ENCODE data around the gene IGSF22. TPM values are rescaled to one million over a fixed set of nuclear protein-coding genes. Genes with fewer than 3 reads are reported as not detected.

IGSF22 gene
- total RNA-seq, 4 donors from 2014 or later: 0.17 to 0.23 TPM; not detected in 2

GRCh38 chr11:18768472-18768901, 42.5 kb upstream of the IGSF22 start:
- peaks cover 0 to 25% (median 0%) of the 10 kb centered on the region in 4 donors for H3K27me3 ChIP-seq
- H3K4me3 ChIP-seq: no peak overlapping the region
- TF ChIP-seq CTCF (IDR thresholded peaks at IDR 0.05) (no peak), EP300 (IDR thresholded peaks at IDR 0.05) (no peak), POLR2A (IDR thresholded peaks at IDR 0.05; ENCODE audit: low read depth) (no peak), POLR2AphosphoS5 (IDR thresholded peaks at IDR 0.05) (no peak)
- no peaks in the 10 kb centered on the region for H3K9me3 ChIP-seq
- intact Hi-C loops (cut with DNase I): no loop called here
- no peak overlapping the region for H3K27ac ChIP-seq (replicated peaks in 1 of 4)
- H3K4me1 ChIP-seq: no peaks in the 10 kb centered on the region
- H3K36me3 ChIP-seq: no peaks in the 10 kb centered on the region
- 61% methylated on average over 4 of the region's 4 CpGs for WGBS
- no peak for DNase-seq (ENCODE audit: extremely low spot score)

GRCh38 chr11:18766015-18766414, 40.0 kb upstream of the IGSF22 start:
- Histone ChIP-seq H3K4me3 (no peak overlapping the region), H3K27ac (replicated peaks in 1 of 4) (no peak overlapping the region), H3K36me3 (no peaks in the 10 kb centered on the region), H3K4me1 (no peaks in the 10 kb centered on the region), H3K9me3 (no peaks in the 10 kb centered on the region), H3K27me3 (peaks cover 0 to under 1% (median 0%) of the 10 kb centered on the region in 4 donors)
- no peak for DNase-seq (ENCODE audit: extremely low spot score)
- TF ChIP-seq POLR2AphosphoS5 (IDR thresholded peaks at IDR 0.05): no peak
- no peak for TF ChIP-seq POLR2A (IDR thresholded peaks at IDR 0.05; ENCODE audit: low read depth)
- no peak for TF ChIP-seq CTCF (IDR thresholded peaks at IDR 0.05)
- WGBS: 94% methylated on average over 2 of the region's 2 CpGs
- intact Hi-C loops (cut with DNase I): no loop called here

- no peak for DNase-seq (ENCODE audit: extremely low spot score)
- Histone ChIP-seq H3K36me3 (no peaks in the 10 kb centered on the region), H3K9me3 (no peaks in the 10 kb centered on the region), H3K4me1 (no peaks in the 10 kb centered on the region), H3K4me3 (no peak overlapping the region), H3K27me3 (no peaks in the 10 kb centered on the region), H3K27ac (replicated peaks in 1 of 4) (no peak overlapping the region)
- TF ChIP-seq EP300 (IDR thresholded peaks at IDR 0.05) (no peak), POLR2A (IDR thresholded peaks at IDR 0.05; ENCODE audit: low read depth) (no peak), CTCF (IDR thresholded peaks at IDR 0.05) (no peak), POLR2AphosphoS5 (IDR thresholded peaks at IDR 0.05) (no peak)
- 71% methylated on average over 6 of the region's 6 CpGs for WGBS
- intact Hi-C loops (cut with DNase I): no loop called here
These were observed 39.6 kb upstream of the IGSF22 start for GRCh38 chr11:18765554-18765953.

- intact Hi-C loops (cut with DNase I): no loop called here
- TF ChIP-seq POLR2AphosphoS5 (IDR thresholded peaks at IDR 0.05): no peak
- TF ChIP-seq EP300 (IDR thresholded peaks at IDR 0.05): no peak
- TF ChIP-seq CTCF (IDR thresholded peaks at IDR 0.05): no peak
- no peak for TF ChIP-seq POLR2A (IDR thresholded peaks at IDR 0.05; ENCODE audit: low read depth)
These were observed 35.8 kb upstream of the IGSF22 start for GRCh38 chr11:18761741-18762140.

DNA sequence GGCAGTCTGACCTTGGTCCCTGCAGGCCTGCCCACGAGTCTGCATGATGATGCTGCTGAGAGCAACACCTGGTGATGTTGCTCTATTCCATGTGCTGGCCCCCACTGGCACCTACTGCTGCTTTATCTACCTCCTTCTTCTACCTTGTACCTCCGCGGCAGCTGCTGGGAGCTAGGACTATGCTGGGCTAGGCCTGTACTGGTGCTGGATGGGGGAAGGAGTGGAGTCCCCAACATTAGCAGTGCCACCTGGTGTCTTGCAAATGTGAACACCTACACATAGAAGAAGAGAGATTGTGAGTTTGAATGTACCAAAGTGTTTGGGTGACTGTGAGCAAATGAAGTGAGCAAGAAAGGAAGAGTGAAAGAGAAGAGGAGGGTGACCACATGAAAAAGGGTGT, 35.2 kb upstream of the IGSF22 start:
- Histone ChIP-seq H3K36me3 (no peaks in the 10 kb centered on the region), H3K9me3 (no peaks in the 10 kb centered on the region), H3K27ac (replicated peaks in 1 of 4) (no peak overlapping the region), H3K4me1 (no peaks in the 10 kb centered on the region), H3K27me3 (no peaks in the 10 kb centered on the region), H3K4me3 (no peak overlapping the region)
- WGBS: 100% methylated on average over 2 of the region's 3 CpGs
- no peak for DNase-seq (ENCODE audit: extremely low spot score)
- TF ChIP-seq POLR2AphosphoS5 (IDR thresholded peaks at IDR 0.05): no peak
- TF ChIP-seq CTCF (IDR thresholded peaks at IDR 0.05): no peak
- no peak for TF ChIP-seq POLR2A (IDR thresholded peaks at IDR 0.05; ENCODE audit: low read depth)
- no peak for TF ChIP-seq EP300 (IDR thresholded peaks at IDR 0.05)
- intact Hi-C loops (cut with DNase I): no loop called here

More at GRCh38 chr11:18761741-18762140, 35.8 kb upstream of the IGSF22 start:
- H3K36me3 ChIP-seq: no peaks in the 10 kb centered on the region
- 81% methylated on average over 11 of the region's 11 CpGs for WGBS
- no peak overlapping the region for H3K27ac ChIP-seq (replicated peaks in 1 of 4)
- no peaks in the 10 kb centered on the region for H3K27me3 ChIP-seq
- H3K4me3 ChIP-seq: no peak overlapping the region
- H3K9me3 ChIP-seq: no peaks in the 10 kb centered on the region
- DNase-seq (ENCODE audit: extremely low spot score): no peak
- no peaks in the 10 kb centered on the region for H3K4me1 ChIP-seq
